DOHH2 (cell line): ENCODE results near the gene ZNF627.

ENCODE experiments used
- CTCF ChIP-seq: fragments of 200-600 bp; sonication (generic); IDR thresholded peaks from one replicate; pipeline ENCODE4 v1.5.1; 2014; ENCODE audit warnings: antibody characterized with exemption, mild to moderate bottlenecking, low read depth, low read length; ENCODE audit not compliant: poor library complexity, severe bottlenecking
- EZH2phosphoT487 ChIP-seq: fragments of 200-600 bp; sonication (generic); IDR thresholded peaks from 2 replicates; pipeline ENCODE4 v1.6.1; 2017; ENCODE audit warnings: borderline replicate concordance, mild to moderate bottlenecking, antibody characterized with exemption, low read length, moderate library complexity, mixed read lengths

GRCh38 chr19:11612816-11613511 is 15.7 kb downstream of the ZNF627 start:
- no peak for TF ChIP-seq CTCF
- TF ChIP-seq EZH2phosphoT487, result no peak
